Heart left ventricle (tissue), 13 donors: Measurements from ENCODE around the gene SRP54.
"Not testable (repeated sequence)": the region's sequence is repeated elsewhere in the genome, so short reads cannot be mapped to it uniquely, and the experiment has no call there.

Experiments used
- POLR2A ChIP-seq, 2 donors: fragments of 450-650 bp; IDR thresholded peaks; one replicate each; pipeline ENCODE4 v1.6.1; 2017; ENCODE audit warnings: antibody characterized with exemption in 2 of 2, mild to moderate bottlenecking in 2 of 2, moderate library complexity in 2 of 2
- TF ChIP-seq, protein P1 (sequence below), 12 donors: fragments of 200-600 bp; sonication (generic) in 4 of 12; IDR thresholded peaks; one replicate each; pipeline versions ENCODE4 v1.5.0 to v1.8.0; 2018 to 2022; ENCODE audit warnings: antibody characterized with exemption in 12 of 12, mild to moderate bottlenecking in 5 of 12
- donor health status: ischemic (EF 13 %, LVEDD 7.1; RV severe dilation, severe dysfunction).
- donor health status: DM: no; HTN: yes; CAD: no.
- donor health status: DM: no; HTN: no; CAD: no.
- donor health status: ischemic (EF 25% LVEDD 6.9; RV normal size, moderate dysfunction).
- donor health status: ischemic (EF 25% LVEDD 5.7; RV mildly dilated, moderate dysfunction).
- donor health status: ischemic (EF 35%, LVEDD 5.7; RV mildly dilated, moderate dysfunction).
- donor health status: nonischemic (EF 11% LVEDD 7.7; RV severe dilation, severe dysfunction).
- donor health status: DM: yes; HTN: yes; CAD: no.
- donor health status: PGD.
- donor health status: ischemic (EF 29% LVEDD 5.4; RV normal size, mild dysfunction).
- donor health status: nonischemic (EF 23%, LVEDD 6.1; RV moderate dilation, normal function).

DNA sequence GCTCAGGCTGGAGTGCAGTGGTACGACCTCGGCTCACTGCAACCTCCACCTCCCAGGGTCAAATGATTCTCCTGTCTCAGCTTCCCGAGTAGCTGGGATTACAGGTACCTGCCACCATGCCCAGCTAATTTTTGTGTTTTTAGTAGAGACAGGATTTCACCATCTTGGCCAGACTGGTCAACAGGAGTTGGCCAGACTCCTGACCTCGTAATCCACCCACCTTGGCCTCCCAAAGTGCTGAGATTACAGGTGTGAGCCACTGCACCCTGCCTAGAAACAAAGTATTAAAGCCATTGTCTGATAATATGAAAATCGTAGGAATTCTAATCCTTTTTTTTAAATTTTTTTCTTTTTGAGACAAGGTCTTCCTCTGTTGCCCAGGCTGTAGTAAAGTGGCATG lies 82.9 kb downstream of the SRP54 start:
- TF ChIP-seq, protein P1, sequence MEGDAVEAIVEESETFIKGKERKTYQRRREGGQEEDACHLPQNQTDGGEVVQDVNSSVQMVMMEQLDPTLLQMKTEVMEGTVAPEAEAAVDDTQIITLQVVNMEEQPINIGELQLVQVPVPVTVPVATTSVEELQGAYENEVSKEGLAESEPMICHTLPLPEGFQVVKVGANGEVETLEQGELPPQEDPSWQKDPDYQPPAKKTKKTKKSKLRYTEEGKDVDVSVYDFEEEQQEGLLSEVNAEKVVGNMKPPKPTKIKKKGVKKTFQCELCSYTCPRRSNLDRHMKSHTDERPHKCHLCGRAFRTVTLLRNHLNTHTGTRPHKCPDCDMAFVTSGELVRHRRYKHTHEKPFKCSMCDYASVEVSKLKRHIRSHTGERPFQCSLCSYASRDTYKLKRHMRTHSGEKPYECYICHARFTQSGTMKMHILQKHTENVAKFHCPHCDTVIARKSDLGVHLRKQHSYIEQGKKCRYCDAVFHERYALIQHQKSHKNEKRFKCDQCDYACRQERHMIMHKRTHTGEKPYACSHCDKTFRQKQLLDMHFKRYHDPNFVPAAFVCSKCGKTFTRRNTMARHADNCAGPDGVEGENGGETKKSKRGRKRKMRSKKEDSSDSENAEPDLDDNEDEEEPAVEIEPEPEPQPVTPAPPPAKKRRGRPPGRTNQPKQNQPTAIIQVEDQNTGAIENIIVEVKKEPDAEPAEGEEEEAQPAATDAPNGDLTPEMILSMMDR (IDR thresholded peaks at IDR 0.05), result not testable (repeated sequence)
- TF ChIP-seq POLR2A (IDR thresholded peaks at IDR 0.05), result not testable (repeated sequence)
